Endothelial cell of umbilical vein (primary cell): ENCODE measurements around the gene PDE1A. TPM values are rescaled to one million over a fixed set of nuclear protein-coding genes. Genes with fewer than 3 reads are reported as not detected.
A peak's percentile ranks its signal among the peaks of the same experiment; 100 is the strongest.

Source experiments
- BruUV-seq: library from RNA; stranded (reverse); fragments of 400-500 nt; replicated peaks from 2 replicates; lab custom pipeline; 2021; lab: Mats Ljungman, UMichigan
- CTCF ChIA-PET: fragments of 300-600, 350-600 bp; sonication (Branson Sonifier 250); formaldehyde crosslinking; loops from one replicate; lab custom pipeline; 2021; ENCODE audit warnings: antibody characterized with exemption, inconsistent platforms; lab: Charles Lee
- POLR2A ChIA-PET: fragments of 300-600, 350-600 bp; sonication (Branson Sonifier 250); formaldehyde crosslinking; loops from one replicate; lab custom pipeline; 2021; ENCODE audit warnings: antibody characterized with exemption, inconsistent platforms; lab: Charles Lee
- DNase-seq: peaks from one replicate; pipeline ENCODE4 v3.0.0-alpha.2; 2011; ENCODE audit warnings: low read depth, low spot score
- FAIRE-seq: peaks from 2 replicates; lab custom pipeline; 2011; peaks lifted over from hg19 to GRCh38; lab: Jason Lieb, UNC
- H2AFZ ChIP-seq: 2 replicates; pipeline ENCODE4 v1.6.0; 2012; ENCODE audit warnings: low read depth, low read length, control low read depth, inconsistent platforms
- H3K27ac ChIP-seq: 2 replicates; pipeline ENCODE4 v1.5.1; 2011; ENCODE audit warnings: low read depth, mild to moderate bottlenecking, control low read depth, low read length, moderate library complexity; ENCODE audit not compliant: insufficient read depth
- H3K27me3 ChIP-seq, 2 experiments: 2 replicates each; pipeline versions ENCODE4 v1.6.0 to v1.6.1; 2011; ENCODE audit warnings: low read length in 2 of 2, mixed read lengths in 1 of 2; ENCODE audit not compliant: control insufficient read depth in 2 of 2, insufficient read depth in 2 of 2
- H3K36me3 ChIP-seq, 2 experiments: 2 replicates in 1 of 2; 3 replicates in 1 of 2; pipeline ENCODE4 v1.5.1; 2011; ENCODE audit warnings: low read length in 2 of 2, mild to moderate bottlenecking in 1 of 2, moderate library complexity in 1 of 2; ENCODE audit not compliant: control insufficient read depth in 2 of 2, insufficient read depth in 2 of 2; ENCODE audit errors: extremely low read depth in 1 of 2
- H3K4me1 ChIP-seq: 3 replicates; pipeline ENCODE4 v1.5.1; 2011; ENCODE audit warnings: mild to moderate bottlenecking, low read length; ENCODE audit not compliant: control insufficient read depth, insufficient read depth; ENCODE audit errors: extremely low read depth
- H3K4me2 ChIP-seq: 2 replicates; pipeline ENCODE4 v1.6.1; 2011; ENCODE audit warnings: low read length, control low read depth, mixed read lengths; ENCODE audit not compliant: insufficient read depth
- H3K4me3 ChIP-seq, 3 experiments: fragments of 200-600 bp in 1 of 3; sonication (generic), shearing (Covaris generic) in 1 of 3; replicated peaks in 1 of 3; 2 replicates each; pipeline ENCODE4 v1.5.1; 2011 to 2016; ENCODE audit warnings: control low read depth in 3 of 3, low read length in 3 of 3, mild to moderate bottlenecking in 2 of 3, inconsistent platforms in 1 of 3, low read depth in 1 of 3, moderate library complexity in 1 of 3; ENCODE audit not compliant: insufficient read depth in 1 of 3
- H3K79me2 ChIP-seq: 2 replicates; pipeline ENCODE4 v1.6.0; 2012; ENCODE audit warnings: low read length, inconsistent platforms; ENCODE audit not compliant: control insufficient read depth, insufficient read depth
- H3K9ac ChIP-seq: replicated peaks from 2 replicates; pipeline ENCODE3; 2011; ENCODE audit warnings: low read length, control low read depth; ENCODE audit not compliant: insufficient read depth; ENCODE audit errors: extremely low read depth
- H3K9me1 ChIP-seq: replicated peaks from 3 replicates; pipeline ENCODE4 v1.6.0; 2011; ENCODE audit warnings: mild to moderate bottlenecking, low read length; ENCODE audit not compliant: control insufficient read depth, insufficient read depth; ENCODE audit errors: extremely low read depth
- H3K9me3 ChIP-seq: replicated peaks from 2 replicates; pipeline ENCODE4 v1.5.1; 2012; ENCODE audit warnings: low read length, inconsistent platforms; ENCODE audit not compliant: control insufficient read depth, insufficient read depth
- H4K20me1 ChIP-seq: replicated peaks from 2 replicates; pipeline ENCODE3; 2011; ENCODE audit warnings: mild to moderate bottlenecking, low read length; ENCODE audit not compliant: control insufficient read depth, insufficient read depth; ENCODE audit errors: extremely low read depth
- CTCF ChIP-seq, 2 donors: IDR thresholded peaks; 1 replicate in 1 of 2; 2 replicates in 1 of 2; pipeline ENCODE4 v1.5.1; 2011; ENCODE audit warnings: low read length in 2 of 2, mild to moderate bottlenecking in 2 of 2, moderate library complexity in 2 of 2, control low read depth in 1 of 2, inconsistent platforms in 1 of 2, low read depth in 1 of 2; ENCODE audit not compliant: insufficient read depth in 1 of 2; ENCODE audit errors: extremely low read depth in 1 of 2
- EZH2 ChIP-seq: IDR thresholded peaks from 2 replicates; pipeline ENCODE4 v1.6.1; 2012; ENCODE audit warnings: borderline replicate concordance, low read depth, mild to moderate bottlenecking, moderate library complexity, low read length, inconsistent platforms; ENCODE audit not compliant: severe bottlenecking
- FOS ChIP-seq: IDR thresholded peaks from 2 replicates; pipeline ENCODE4 v1.6.1; 2011; ENCODE audit warnings: mild to moderate bottlenecking, low read length, moderate library complexity, borderline replicate concordance; ENCODE audit not compliant: insufficient read depth
- GATA2 ChIP-seq: IDR thresholded peaks from 2 replicates; pipeline ENCODE4 v1.7.0; 2011; ENCODE audit warnings: low read depth, mild to moderate bottlenecking, moderate library complexity, mixed read lengths, low read length; ENCODE audit not compliant: insufficient read length, insufficient read depth
- JUN ChIP-seq: IDR thresholded peaks from 2 replicates; pipeline ENCODE4 v1.6.1; 2011; ENCODE audit warnings: borderline replicate concordance, low read depth; ENCODE audit not compliant: insufficient read length, insufficient read depth
- MYC ChIP-seq: IDR thresholded peaks from one replicate; pipeline ENCODE4 v1.6.1; 2011; ENCODE audit warnings: mild to moderate bottlenecking, low read depth, low read length
- POLR2A ChIP-seq: IDR thresholded peaks from 2 replicates; pipeline ENCODE4 v1.6.1; 2012; ENCODE audit warnings: low read depth, mild to moderate bottlenecking, control low read depth, low read length
- POLR2AphosphoS5 ChIP-seq: IDR thresholded peaks from 2 replicates; pipeline ENCODE4 v1.6.1; 2012; ENCODE audit warnings: low read depth, mild to moderate bottlenecking, control low read depth, low read length, moderate library complexity; ENCODE audit not compliant: insufficient read depth
- dilution Hi-C: fragments of 300-500 bp; cut with MboI; formaldehyde crosslinking; loops from one replicate; pipeline ENCODE4 v1.15.0; 2019; ENCODE audit warnings: low sequenced_read_pairs; ENCODE audit not compliant: extremely low pct_ligation_motif_present
- intact Hi-C: fragments of 100-400 bp; cut with micrococcal nuclease; formaldehyde crosslinking; loops from one replicate; pipeline ENCODE4 v1.10.0; 2022
- polyA plus RNA-seq, 4 experiments: library from polyadenylated mRNA; depleted of rRNA in 3 of 4; stranded (reverse) in 3 of 4; unstranded in 1 of 4; fragments of >200 nt; gene quantifications; 2 replicates each; pipeline versions ENCODE4 v1.2.1 to v1.2.3, GENCODE V29; 2011 to 2012; ENCODE audit warnings: missing spikeins in 1 of 4
- total RNA-seq: library from RNA; stranded (reverse); gene quantifications from 2 replicates; pipeline ENCODE4 v1.2.3, GENCODE V29; 2021
- TF ChIP-seq, protein P1 (sequence below): IDR thresholded peaks from 2 replicates; pipeline ENCODE4 v1.6.1; 2011; ENCODE audit not compliant: insufficient read depth, insufficient read length

PDE1A gene
- total and polyA plus RNA-seq, 2 donors (not counting 3 experiments of a cell fraction or from before 2014, with no cell fraction given) = 0.43 to 0.49 TPM

DNA sequence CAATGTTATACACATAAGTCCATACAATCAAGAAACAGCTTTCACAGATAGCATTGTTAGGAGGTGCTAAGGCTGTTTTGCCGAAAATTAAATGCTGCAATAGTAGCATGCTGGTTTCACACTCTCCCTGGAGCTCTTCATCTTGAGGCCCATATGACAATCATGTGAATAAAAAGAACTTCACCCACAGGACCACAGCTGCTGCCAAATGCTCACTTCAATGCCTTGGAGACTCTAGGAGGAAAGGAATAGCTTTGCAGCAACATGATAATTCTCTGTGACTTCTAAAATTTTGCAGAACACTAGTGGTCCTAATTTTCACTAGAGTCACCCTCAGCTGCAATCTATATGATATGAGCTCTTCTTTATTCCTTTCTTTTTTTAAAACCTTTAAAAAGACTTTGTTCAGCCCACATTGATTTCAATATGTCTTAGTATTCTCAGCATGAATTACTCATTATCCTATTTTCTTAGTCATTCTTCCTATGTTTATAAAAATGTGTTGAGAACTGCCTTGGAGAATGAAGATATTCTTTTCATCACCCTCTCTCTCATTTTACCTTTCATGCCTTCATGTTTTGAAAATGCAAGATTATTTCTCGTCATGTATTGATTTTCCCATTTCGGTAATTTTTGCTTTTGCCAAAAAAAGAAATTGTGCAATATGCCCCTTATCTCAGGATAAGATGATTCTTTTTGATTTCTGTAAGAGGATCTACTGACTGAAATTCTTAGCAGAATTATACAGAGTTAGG, 108.2 kb downstream of the PDE1A start:
- FAIRE-seq = peak; percentile 79
- Histone ChIP-seq H4K20me1 (no peaks in the 10 kb centered on the region), H3K79me2 (no peaks in the 10 kb centered on the region), H3K27ac (no peak overlapping the region), H3K4me2 (no peak overlapping the region), H3K4me1 (peaks cover 5% of the 10 kb centered on the region), H3K9ac (no peak overlapping the region), H3K27me3 (peaks cover 0 to 2% of the 10 kb centered on the region in 2 experiments), H3K9me1 (no peaks in the 10 kb centered on the region), H3K36me3 (no peaks in the 10 kb centered on the region), H2AFZ (no peak overlapping the region), H3K4me3 (no peak overlapping the region), H3K9me3 (no peaks in the 10 kb centered on the region)
- dilution Hi-C loops = no loop called here
- BruUV-seq = no TSS peak
- ChIA-PET POLR2A (no interaction called here), CTCF (interaction anchor here (0.8 kb wide), 1 partner anchor 292 kb away, joined by 3 read pairs; no protein-coding TSS in a partner anchor)
- intact Hi-C loops = no loop called here
- no peak for TF ChIP-seq POLR2AphosphoS5
- peak; percentile 58 for TF ChIP-seq FOS
- peak; percentile 45 for DNase-seq

GRCh38 chr2:182316950-182317349, 109.9 kb downstream of the PDE1A start:
- intact Hi-C loops (no loop called here), dilution Hi-C loops (no loop called here)
- Histone ChIP-seq H4K20me1 (no peaks in the 10 kb centered on the region), H2AFZ (no peak overlapping the region), H3K79me2 (no peaks in the 10 kb centered on the region), H3K27me3 (no peaks in the 10 kb centered on the region), H3K4me2 (no peak overlapping the region), H3K9ac (no peak overlapping the region), H3K4me1 (peaks cover 5% of the 10 kb centered on the region), H3K36me3 (no peaks in the 10 kb centered on the region), H3K27ac (no peak overlapping the region), H3K9me3 (no peaks in the 10 kb centered on the region), H3K9me1 (no peaks in the 10 kb centered on the region), H3K4me3 (no peak overlapping the region)
- BruUV-seq = no TSS peak
- ChIA-PET POLR2A (no interaction called here), CTCF (no interaction called here)
- TF ChIP-seq POLR2A (no peak), EZH2 (no peak), MYC (no peak), JUN (no peak), POLR2AphosphoS5 (no peak), FOS (no peak), CTCF (IDR thresholded peaks at IDR 0.05; ENCODE audit: extremely low read depth in 1 of 2, insufficient read depth in 1 of 2, low read depth in 1 of 2, low read length in 2 of 2) (no peak), GATA2 (no peak)
- TF ChIP-seq, protein P1, sequence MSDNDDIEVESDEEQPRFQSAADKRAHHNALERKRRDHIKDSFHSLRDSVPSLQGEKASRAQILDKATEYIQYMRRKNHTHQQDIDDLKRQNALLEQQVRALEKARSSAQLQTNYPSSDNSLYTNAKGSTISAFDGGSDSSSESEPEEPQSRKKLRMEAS = no peak
- no peak for DNase-seq
- no peak for FAIRE-seq
